ENCODE results near the gene PDXK. TPM values are rescaled to one million over a fixed set of nuclear protein-coding genes. Genes with fewer than 3 reads are reported as not detected.

The PDXK gene
- total and polyA plus RNA-seq, 2 of the 13 experiments (the other 11 are each of a cell fraction or from before 2014, with no cell fraction given), result 114 to 184 TPM

DNA sequence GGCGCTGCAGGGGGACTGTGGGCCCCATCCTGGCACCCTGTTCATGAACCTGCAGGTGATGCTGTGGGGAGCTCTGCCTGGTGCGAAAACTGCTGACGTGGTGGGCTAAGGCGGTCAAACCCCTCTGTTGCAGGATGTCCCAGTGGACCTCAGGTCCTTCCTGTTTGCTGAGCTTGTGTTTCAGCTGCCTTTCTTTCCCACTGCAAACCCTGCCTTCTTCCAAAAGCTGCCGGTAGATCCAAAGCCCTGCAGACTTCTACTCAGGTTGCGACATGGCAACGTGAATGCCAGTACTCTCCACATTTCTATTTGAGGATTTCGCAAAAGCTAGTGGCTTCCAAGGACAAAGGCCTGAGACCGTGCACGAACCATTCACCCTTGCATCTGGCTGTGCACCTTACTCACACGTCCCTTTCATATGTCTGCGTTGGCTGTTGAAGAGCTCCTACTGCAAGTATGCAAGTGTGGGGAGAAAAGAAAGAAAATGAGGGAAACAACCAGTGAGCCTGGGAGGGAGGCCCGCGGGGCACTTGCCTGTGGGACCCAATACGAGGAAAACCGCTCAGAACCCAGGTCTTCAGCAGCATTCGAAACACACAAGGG lies 64.3 kb downstream of the PDXK start (continued):
- TF ChIP-seq FOXC1 (CRISPR knock-in tag; IDR thresholded peaks at IDR 0.05; ENCODE audit: borderline replicate concordance) (no peak), ZNF331 (CRISPR knock-in tag; IDR thresholded peaks at IDR 0.05) (peak; percentile 91), ZNF713 (CRISPR knock-in tag; IDR thresholded peaks at IDR 0.05) (no peak), ZNF577 (CRISPR knock-in tag; IDR thresholded peaks at IDR 0.05; ENCODE audit: borderline replicate concordance, low read depth) (no peak), ZFY (CRISPR knock-in tag; IDR thresholded peaks at IDR 0.05) (peak; percentile 65; the same call in 1 of the 2 replicates), ZNF124 (CRISPR knock-in tag; IDR thresholded peaks at IDR 0.05) (0 out of 2 replicates have a peak, but pooled peaks have one; percentile 57), RXRA (CRISPR knock-in tag; IDR thresholded peaks at IDR 0.05) (peak; percentile 89), ZBTB20 (CRISPR knock-in tag; IDR thresholded peaks at IDR 0.05; ENCODE audit: borderline replicate concordance, low read depth) (peak; percentile 89; the same call in 1 of the 2 replicates), ZNF3 (CRISPR knock-in tag; IDR thresholded peaks at IDR 0.05) (0 out of 2 replicates have a peak, but pooled peaks have one; percentile 26), KAT7 (CRISPR knock-in tag; IDR thresholded peaks at IDR 0.05; ENCODE audit: borderline replicate concordance) (no peak), ZNF776 (CRISPR knock-in tag; IDR thresholded peaks at IDR 0.05) (peak; percentile 38; the same call in 1 of the 2 replicates), CBFB (CRISPR knock-in tag; IDR thresholded peaks at IDR 0.05) (peak; percentile 48; the same call in 1 of the 2 replicates), FOXA3 (CRISPR knock-in tag; IDR thresholded peaks at IDR 0.05) (peak; percentile 88)
- TF ChIP-seq, protein P1, sequence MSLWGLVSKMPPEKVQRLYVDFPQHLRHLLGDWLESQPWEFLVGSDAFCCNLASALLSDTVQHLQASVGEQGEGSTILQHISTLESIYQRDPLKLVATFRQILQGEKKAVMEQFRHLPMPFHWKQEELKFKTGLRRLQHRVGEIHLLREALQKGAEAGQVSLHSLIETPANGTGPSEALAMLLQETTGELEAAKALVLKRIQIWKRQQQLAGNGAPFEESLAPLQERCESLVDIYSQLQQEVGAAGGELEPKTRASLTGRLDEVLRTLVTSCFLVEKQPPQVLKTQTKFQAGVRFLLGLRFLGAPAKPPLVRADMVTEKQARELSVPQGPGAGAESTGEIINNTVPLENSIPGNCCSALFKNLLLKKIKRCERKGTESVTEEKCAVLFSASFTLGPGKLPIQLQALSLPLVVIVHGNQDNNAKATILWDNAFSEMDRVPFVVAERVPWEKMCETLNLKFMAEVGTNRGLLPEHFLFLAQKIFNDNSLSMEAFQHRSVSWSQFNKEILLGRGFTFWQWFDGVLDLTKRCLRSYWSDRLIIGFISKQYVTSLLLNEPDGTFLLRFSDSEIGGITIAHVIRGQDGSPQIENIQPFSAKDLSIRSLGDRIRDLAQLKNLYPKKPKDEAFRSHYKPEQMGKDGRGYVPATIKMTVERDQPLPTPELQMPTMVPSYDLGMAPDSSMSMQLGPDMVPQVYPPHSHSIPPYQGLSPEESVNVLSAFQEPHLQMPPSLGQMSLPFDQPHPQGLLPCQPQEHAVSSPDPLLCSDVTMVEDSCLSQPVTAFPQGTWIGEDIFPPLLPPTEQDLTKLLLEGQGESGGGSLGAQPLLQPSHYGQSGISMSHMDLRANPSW (CRISPR knock-in tag; IDR thresholded peaks at IDR 0.05; ENCODE audit: borderline replicate concordance), result no peak
- TF ChIP-seq, protein P2, sequence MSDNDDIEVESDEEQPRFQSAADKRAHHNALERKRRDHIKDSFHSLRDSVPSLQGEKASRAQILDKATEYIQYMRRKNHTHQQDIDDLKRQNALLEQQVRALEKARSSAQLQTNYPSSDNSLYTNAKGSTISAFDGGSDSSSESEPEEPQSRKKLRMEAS (IDR thresholded peaks at IDR 0.05), result peak; percentile 87
- TF ChIP-seq, protein P3, sequence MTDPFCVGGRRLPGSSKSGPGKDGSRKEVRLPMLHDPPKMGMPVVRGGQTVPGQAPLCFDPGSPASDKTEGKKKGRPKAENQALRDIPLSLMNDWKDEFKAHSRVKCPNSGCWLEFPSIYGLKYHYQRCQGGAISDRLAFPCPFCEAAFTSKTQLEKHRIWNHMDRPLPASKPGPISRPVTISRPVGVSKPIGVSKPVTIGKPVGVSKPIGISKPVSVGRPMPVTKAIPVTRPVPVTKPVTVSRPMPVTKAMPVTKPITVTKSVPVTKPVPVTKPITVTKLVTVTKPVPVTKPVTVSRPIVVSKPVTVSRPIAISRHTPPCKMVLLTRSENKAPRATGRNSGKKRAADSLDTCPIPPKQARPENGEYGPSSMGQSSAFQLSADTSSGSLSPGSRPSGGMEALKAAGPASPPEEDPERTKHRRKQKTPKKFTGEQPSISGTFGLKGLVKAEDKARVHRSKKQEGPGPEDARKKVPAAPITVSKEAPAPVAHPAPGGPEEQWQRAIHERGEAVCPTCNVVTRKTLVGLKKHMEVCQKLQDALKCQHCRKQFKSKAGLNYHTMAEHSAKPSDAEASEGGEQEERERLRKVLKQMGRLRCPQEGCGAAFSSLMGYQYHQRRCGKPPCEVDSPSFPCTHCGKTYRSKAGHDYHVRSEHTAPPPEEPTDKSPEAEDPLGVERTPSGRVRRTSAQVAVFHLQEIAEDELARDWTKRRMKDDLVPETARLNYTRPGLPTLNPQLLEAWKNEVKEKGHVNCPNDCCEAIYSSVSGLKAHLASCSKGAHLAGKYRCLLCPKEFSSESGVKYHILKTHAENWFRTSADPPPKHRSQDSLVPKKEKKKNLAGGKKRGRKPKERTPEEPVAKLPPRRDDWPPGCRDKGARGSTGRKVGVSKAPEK (CRISPR knock-in tag; IDR thresholded peaks at IDR 0.05; ENCODE audit: borderline replicate concordance), result peak; percentile 38; the same call in 1 of the 2 replicates
- TF ChIP-seq, protein P4, sequence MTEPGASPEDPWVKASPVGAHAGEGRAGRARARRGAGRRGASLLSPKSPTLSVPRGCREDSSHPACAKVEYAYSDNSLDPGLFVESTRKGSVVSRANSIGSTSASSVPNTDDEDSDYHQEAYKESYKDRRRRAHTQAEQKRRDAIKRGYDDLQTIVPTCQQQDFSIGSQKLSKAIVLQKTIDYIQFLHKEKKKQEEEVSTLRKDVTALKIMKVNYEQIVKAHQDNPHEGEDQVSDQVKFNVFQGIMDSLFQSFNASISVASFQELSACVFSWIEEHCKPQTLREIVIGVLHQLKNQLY (CRISPR knock-in tag; IDR thresholded peaks at IDR 0.05), result peak; percentile 95
- TF ChIP-seq, protein P5, sequence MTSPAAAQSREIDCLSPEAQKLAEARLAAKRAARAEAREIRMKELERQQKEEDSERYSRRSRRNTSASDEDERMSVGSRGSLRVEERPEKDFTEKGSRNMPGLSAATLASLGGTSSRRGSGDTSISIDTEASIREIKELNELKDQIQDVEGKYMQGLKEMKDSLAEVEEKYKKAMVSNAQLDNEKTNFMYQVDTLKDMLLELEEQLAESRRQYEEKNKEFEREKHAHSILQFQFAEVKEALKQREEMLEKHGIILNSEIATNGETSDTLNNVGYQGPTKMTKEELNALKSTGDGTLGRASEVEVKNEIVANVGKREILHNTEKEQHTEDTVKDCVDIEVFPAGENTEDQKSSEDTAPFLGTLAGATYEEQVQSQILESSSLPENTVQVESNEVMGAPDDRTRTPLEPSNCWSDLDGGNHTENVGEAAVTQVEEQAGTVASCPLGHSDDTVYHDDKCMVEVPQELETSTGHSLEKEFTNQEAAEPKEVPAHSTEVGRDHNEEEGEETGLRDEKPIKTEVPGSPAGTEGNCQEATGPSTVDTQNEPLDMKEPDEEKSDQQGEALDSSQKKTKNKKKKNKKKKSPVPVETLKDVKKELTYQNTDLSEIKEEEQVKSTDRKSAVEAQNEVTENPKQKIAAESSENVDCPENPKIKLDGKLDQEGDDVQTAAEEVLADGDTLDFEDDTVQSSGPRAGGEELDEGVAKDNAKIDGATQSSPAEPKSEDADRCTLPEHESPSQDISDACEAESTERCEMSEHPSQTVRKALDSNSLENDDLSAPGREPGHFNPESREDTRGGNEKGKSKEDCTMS (CRISPR knock-in tag; conservative IDR thresholded peaks at IDR 0.05), result no peak
- TF ChIP-seq, protein P6, sequence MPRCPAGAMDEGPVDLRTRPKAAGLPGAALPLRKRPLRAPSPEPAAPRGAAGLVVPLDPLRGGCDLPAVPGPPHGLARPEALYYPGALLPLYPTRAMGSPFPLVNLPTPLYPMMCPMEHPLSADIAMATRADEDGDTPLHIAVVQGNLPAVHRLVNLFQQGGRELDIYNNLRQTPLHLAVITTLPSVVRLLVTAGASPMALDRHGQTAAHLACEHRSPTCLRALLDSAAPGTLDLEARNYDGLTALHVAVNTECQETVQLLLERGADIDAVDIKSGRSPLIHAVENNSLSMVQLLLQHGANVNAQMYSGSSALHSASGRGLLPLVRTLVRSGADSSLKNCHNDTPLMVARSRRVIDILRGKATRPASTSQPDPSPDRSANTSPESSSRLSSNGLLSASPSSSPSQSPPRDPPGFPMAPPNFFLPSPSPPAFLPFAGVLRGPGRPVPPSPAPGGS (CRISPR knock-in tag; IDR thresholded peaks at IDR 0.05), result no peak

Data from HepG2 (cell line).